HCT116 (cell line): ENCODE data around the gene APCDD1L. TPM values are rescaled to one million over a fixed set of nuclear protein-coding genes. Genes with fewer than 3 reads are reported as not detected.

ENCODE experiments used
- ATAC-seq: fragments of 200-7000 bp; cut with Tn5 transposase; 2 replicates; pipeline ENCODE4 v1.9.1; 2020; ENCODE audit warnings: mild to moderate bottlenecking, moderate library complexity
- BruUV-seq: library from RNA; stranded (reverse); fragments of 400-500 nt; replicated peaks from 2 replicates; lab custom pipeline; 2021; lab: Mats Ljungman, UMichigan
- CTCF ChIA-PET: fragments of 300-600 bp; sonication (Branson Sonifier 250); formaldehyde crosslinking; loops from one replicate; lab custom pipeline; 2021; ENCODE audit warnings: antibody characterized with exemption; lab: Charles Lee
- POLR2A ChIA-PET: fragments of 300-600, 350-600 bp; sonication (Branson Sonifier 250); formaldehyde crosslinking; loops from one replicate; lab custom pipeline; 2021; ENCODE audit warnings: antibody characterized with exemption; lab: Charles Lee
- RAD21 ChIA-PET, 2 experiments: fragments of 300-600 bp; sonication (Branson Sonifier 250); formaldehyde crosslinking; loops; one replicate each; lab custom pipeline; 2023; ENCODE audit warnings: low total read pairs in 2 of 2; ENCODE audit not compliant: uncharacterized antibody in 2 of 2, unreplicated experiment in 2 of 2, low non-redundant PET in 1 of 2; lab: Charles Lee
- DNase-seq: peaks from one replicate; pipeline ENCODE4 v3.0.0-alpha.2; 2010; ENCODE audit warnings: low read depth, low spot score
- H2AFZ ChIP-seq: fragments of 200-600 bp; shearing (Covaris generic), sonication (generic); 2 replicates; pipeline ENCODE4 v1.6.1; 2017; ENCODE audit warnings: low read depth, mixed run types, mixed read lengths, antibody characterized with exemption, low read length; ENCODE audit not compliant: poor library complexity, severe bottlenecking
- H3K27ac ChIP-seq: 2 replicates; pipeline ENCODE4 v1.5.1; 2012; ENCODE audit warnings: low read depth, low read length
- H3K27me3 ChIP-seq: fragments of 200-600 bp; sonication (generic); 2 replicates; pipeline ENCODE4 v1.6.1; 2016; ENCODE audit warnings: mixed run types, low read length, mixed read lengths; ENCODE audit not compliant: insufficient read depth
- H3K36me3 ChIP-seq, 2 experiments: fragments of 200-500 bp in 1 of 2; fragments of 200-600 bp in 1 of 2; sonication (Bioruptor generic) in 1 of 2; sonication (generic) in 1 of 2; 2 replicates each; pipeline versions ENCODE4 v1.5.1 to v1.6.1; 2014 to 2016; ENCODE audit warnings: low read length in 2 of 2, inconsistent platforms in 1 of 2, mixed read lengths in 1 of 2, mixed run types in 1 of 2; ENCODE audit not compliant: insufficient read depth in 2 of 2, control insufficient read depth in 1 of 2
- H3K4me1 ChIP-seq, 2 experiments: fragments of 200-600 bp in 1 of 2; sonication (generic) in 1 of 2; 2 replicates each; pipeline versions ENCODE4 v1.5.1 to v1.6.1; 2012 to 2017; ENCODE audit warnings: low read length in 2 of 2, inconsistent platforms in 1 of 2, mild to moderate bottlenecking in 1 of 2, mixed read lengths in 1 of 2, mixed run types in 1 of 2, moderate library complexity in 1 of 2; ENCODE audit not compliant: insufficient read depth in 2 of 2, control insufficient read depth in 1 of 2
- H3K4me2 ChIP-seq: fragments of 200-600 bp; sonication (generic); 2 replicates; pipeline ENCODE4 v1.6.1; 2017; ENCODE audit warnings: mixed run types, low read length, mixed read lengths
- H3K4me3 ChIP-seq, 2 experiments: fragments of 200-600 bp in 1 of 2; sonication (generic) in 1 of 2; replicated peaks in 1 of 2; 2 replicates each; pipeline ENCODE4 v1.5.1; 2011 to 2016; ENCODE audit warnings: low read length in 2 of 2, control low read depth in 1 of 2, low read depth in 1 of 2, mild to moderate bottlenecking in 1 of 2, mixed read lengths in 1 of 2, mixed run types in 1 of 2
- H3K79me2 ChIP-seq: fragments of 200-600 bp; sonication (generic); 2 replicates; pipeline ENCODE4 v1.6.1; 2017; ENCODE audit warnings: mild to moderate bottlenecking, mixed run types, low read length, moderate library complexity, mixed read lengths; ENCODE audit not compliant: insufficient read depth
- H3K9ac ChIP-seq: fragments of 200-600 bp; sonication (generic); 2 replicates; pipeline ENCODE4 v1.6.1; 2016; ENCODE audit warnings: low read length, mixed read lengths
- H3K9me2 ChIP-seq: fragments of 200-600 bp; sonication (generic), shearing (Covaris generic); 2 replicates; pipeline ENCODE4 v1.6.1; 2017; ENCODE audit warnings: mixed run types, mild to moderate bottlenecking, moderate library complexity; ENCODE audit not compliant: insufficient read depth
- H3K9me3 ChIP-seq, 2 experiments: fragments of 200-500 bp in 1 of 2; fragments of 200-600 bp in 1 of 2; sonication (Bioruptor generic) in 1 of 2; sonication (generic) in 1 of 2; 2 replicates each; pipeline ENCODE4 v1.6.1; 2014 to 2017; ENCODE audit warnings: low read length in 2 of 2, mixed read lengths in 2 of 2, inconsistent platforms in 1 of 2, low read depth in 1 of 2, mild to moderate bottlenecking in 1 of 2, mixed run types in 1 of 2, moderate library complexity in 1 of 2; ENCODE audit not compliant: control insufficient read depth in 1 of 2, insufficient read depth in 1 of 2
- H4K20me1 ChIP-seq: fragments of 200-600 bp; sonication (generic), shearing (Covaris generic); 2 replicates; pipeline ENCODE4 v1.6.1; 2017; ENCODE audit warnings: mixed run types, mild to moderate bottlenecking, moderate library complexity; ENCODE audit not compliant: insufficient read depth
- CBX3 ChIP-seq: IDR thresholded peaks from 2 replicates; pipeline ENCODE4 v1.6.1; 2012; ENCODE audit warnings: low read depth
- EGR1 ChIP-seq: IDR thresholded peaks from 2 replicates; pipeline ENCODE4 v1.6.1; 2012; ENCODE audit warnings: low read depth
- EZH2 ChIP-seq: fragments of 200-600 bp; sonication (generic); IDR thresholded peaks from 2 replicates; pipeline ENCODE4 v1.6.1; 2017; ENCODE audit warnings: antibody characterized with exemption, mixed run types
- FOSL1 ChIP-seq: IDR thresholded peaks from 2 replicates; pipeline ENCODE4 v1.6.1; 2012; ENCODE audit warnings: low read depth
- JUND ChIP-seq: IDR thresholded peaks from 2 replicates; pipeline ENCODE4 v1.6.1; 2012
- MAX ChIP-seq: IDR thresholded peaks from 2 replicates; pipeline ENCODE4 v1.6.1; 2012
- ZNF274 ChIP-seq: fragments of 200-500 bp; sonication (Bioruptor generic); IDR thresholded peaks from 2 replicates; pipeline ENCODE4 v1.6.1; 2014; ENCODE audit warnings: mild to moderate bottlenecking, low read depth, low read length, inconsistent platforms
- intact Hi-C: fragments of 100-400 bp; cut with micrococcal nuclease; formaldehyde crosslinking; loops from 2 replicates; pipeline ENCODE4 v1.10.0; 2022
- total RNA-seq: library from RNA; stranded (reverse); gene quantifications from one replicate; pipeline ENCODE4 v1.2.1, GENCODE V29; 2021; ENCODE audit not compliant: unreplicated experiment

Gene APCDD1L
- total RNA-seq, 1 experiment from 2014 or later, result not detected

GRCh38 chr20:58458342-58459057 lies 56.7 kb downstream of the APCDD1L start:
- TF ChIP-seq MAX, result no peak
- ChIA-PET POLR2A (no interaction called here), CTCF (no interaction called here), RAD21 (no interaction called here)
- ATAC-seq, result no peak
- Histone ChIP-seq H3K4me3 (no peak overlapping the region), H3K9me3 (no peaks in the 10 kb centered on the region; a peak in 1 of 4 replicates), H3K27ac (no peak overlapping the region), H3K4me1 (no peaks in the 10 kb centered on the region), H3K9me2 (no peaks in the 10 kb centered on the region), H3K4me2 (no peak overlapping the region), H3K79me2 (no peaks in the 10 kb centered on the region), H3K27me3 (no peaks in the 10 kb centered on the region), H3K9ac (no peak overlapping the region), H3K36me3 (0 out of 4 replicates have a peak, but pooled peaks cover 0 to 4% of the 10 kb centered on the region in 2 experiments), H4K20me1 (no peaks in the 10 kb centered on the region), H2AFZ (no peak overlapping the region)
- no TSS peak for BruUV-seq
- DNase-seq, result no peak
- intact Hi-C loops, result no loop called here

- ATAC-seq, result no peak
- H3K4me1 ChIP-seq, result no peaks in the 10 kb centered on the region
- H3K79me2 ChIP-seq, result no peaks in the 10 kb centered on the region
- no peak for DNase-seq
- POLR2A ChIA-PET, result no interaction called here
- no peak overlapping the region for H3K4me3 ChIP-seq
- no TSS peak for BruUV-seq
- H3K9me2 ChIP-seq, result no peaks in the 10 kb centered on the region
- TF ChIP-seq EZH2 (no peak), ZNF274 (no peak), JUND (no peak), FOSL1 (no peak), CBX3 (no peak), EGR1 (no peak)
- intact Hi-C loops, result no loop called here
- RAD21 ChIA-PET, result no interaction called here
- no peak overlapping the region for H3K27ac ChIP-seq
- no peak overlapping the region for H2AFZ ChIP-seq
- no peak overlapping the region for H3K4me2 ChIP-seq
- H3K27me3 ChIP-seq, result no peaks in the 10 kb centered on the region
- CTCF ChIA-PET, result no interaction called here
- no peak overlapping the region for H3K9ac ChIP-seq
- 0 out of 4 replicates have a peak, but pooled peaks cover 0 to 4% of the 10 kb centered on the region in 2 experiments for H3K36me3 ChIP-seq
- H3K9me3 ChIP-seq, result no peaks in the 10 kb centered on the region; a peak in 1 of 4 replicates
- H4K20me1 ChIP-seq, result no peaks in the 10 kb centered on the region
Measured at GRCh38 chr20:58457083-58457695, 58.0 kb downstream of the APCDD1L start.
